Fibroblast of the conjunctiva (primary cell): ENCODE data around the gene SKP1.

Source experiments
- DNase-seq: peaks from one replicate; pipeline ENCODE4 v3.0.0-alpha.2; 2010; ENCODE audit warnings: low read depth

SKP1 gene

DNA sequence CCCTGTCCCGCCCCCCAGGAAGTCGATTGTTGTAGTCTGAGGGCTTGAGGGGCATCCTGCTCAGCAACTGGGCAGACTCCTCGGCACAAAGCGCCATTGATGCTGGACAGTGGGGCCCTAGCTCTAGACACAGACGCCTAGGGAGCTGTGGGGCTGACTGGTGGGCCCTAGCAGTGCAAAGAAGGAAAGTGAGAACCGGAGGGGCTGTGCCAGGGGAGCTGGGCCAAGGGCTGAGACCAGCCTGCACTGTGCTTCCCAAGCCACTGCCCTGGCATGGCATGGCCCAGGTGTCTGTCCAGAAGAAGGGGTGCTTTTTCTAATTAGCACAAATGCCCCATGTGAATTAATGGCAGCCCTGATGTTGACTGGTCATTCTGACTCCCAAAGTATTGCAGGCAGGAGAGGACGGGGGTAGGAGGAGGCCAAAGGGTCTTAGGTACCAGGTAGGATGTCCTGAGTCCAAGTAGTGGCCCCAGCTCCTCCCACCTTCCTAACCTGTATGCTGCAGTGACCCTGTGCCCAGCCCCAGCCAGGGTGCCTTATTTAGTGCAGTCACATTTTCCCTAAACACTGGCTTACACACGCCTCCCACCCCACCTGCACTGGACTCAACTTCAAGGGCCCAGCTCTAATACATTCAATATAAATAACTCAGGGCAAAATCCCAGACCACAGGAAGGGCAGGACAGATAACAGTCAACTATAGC, 46.4 kb downstream of the SKP1 start:
- no peak for DNase-seq

GRCh38 chr5:134129411-134130238, 47.1 kb downstream of the SKP1 start:
- DNase-seq: no peak

- DNase-seq: no peak
Measured at GRCh38 chr5:134128648-134128995, 48.1 kb downstream of the SKP1 start.

DNA sequence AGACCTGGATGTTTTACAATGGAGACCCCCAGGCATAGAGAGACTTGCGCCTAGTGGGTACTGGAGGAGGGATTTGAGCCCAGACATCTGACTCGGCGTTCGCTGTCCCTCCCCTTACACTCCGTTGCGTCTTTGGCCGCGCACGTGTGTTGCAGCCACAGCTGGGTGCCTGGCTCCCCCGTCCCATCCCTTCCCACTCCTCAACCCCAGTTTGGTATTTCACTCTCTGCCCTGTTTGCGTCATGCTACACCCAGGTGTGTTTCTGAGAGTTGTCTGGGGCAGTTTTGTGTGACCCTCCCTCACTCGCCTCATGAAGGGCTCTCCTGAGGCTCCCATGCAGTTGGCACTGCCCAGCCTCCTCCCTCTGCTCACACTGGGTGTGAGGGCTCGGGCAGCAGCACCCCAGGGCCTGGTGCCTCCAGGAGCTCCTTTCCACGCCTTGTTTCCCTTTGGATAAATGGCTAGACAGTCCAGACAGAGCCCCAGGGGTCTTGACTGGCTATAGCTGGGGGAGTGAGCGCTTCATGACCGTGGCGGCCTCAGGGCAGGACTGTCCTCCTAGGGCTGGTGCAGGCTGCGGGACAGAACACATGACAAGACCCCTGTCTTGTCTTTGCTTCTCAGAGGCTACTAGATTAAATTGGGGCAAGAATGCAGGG, 48.6 kb downstream of the SKP1 start:
- no peak for DNase-seq

GRCh38 chr5:134127376-134127861, 49.3 kb downstream of the SKP1 start:
- no peak for DNase-seq

DNA sequence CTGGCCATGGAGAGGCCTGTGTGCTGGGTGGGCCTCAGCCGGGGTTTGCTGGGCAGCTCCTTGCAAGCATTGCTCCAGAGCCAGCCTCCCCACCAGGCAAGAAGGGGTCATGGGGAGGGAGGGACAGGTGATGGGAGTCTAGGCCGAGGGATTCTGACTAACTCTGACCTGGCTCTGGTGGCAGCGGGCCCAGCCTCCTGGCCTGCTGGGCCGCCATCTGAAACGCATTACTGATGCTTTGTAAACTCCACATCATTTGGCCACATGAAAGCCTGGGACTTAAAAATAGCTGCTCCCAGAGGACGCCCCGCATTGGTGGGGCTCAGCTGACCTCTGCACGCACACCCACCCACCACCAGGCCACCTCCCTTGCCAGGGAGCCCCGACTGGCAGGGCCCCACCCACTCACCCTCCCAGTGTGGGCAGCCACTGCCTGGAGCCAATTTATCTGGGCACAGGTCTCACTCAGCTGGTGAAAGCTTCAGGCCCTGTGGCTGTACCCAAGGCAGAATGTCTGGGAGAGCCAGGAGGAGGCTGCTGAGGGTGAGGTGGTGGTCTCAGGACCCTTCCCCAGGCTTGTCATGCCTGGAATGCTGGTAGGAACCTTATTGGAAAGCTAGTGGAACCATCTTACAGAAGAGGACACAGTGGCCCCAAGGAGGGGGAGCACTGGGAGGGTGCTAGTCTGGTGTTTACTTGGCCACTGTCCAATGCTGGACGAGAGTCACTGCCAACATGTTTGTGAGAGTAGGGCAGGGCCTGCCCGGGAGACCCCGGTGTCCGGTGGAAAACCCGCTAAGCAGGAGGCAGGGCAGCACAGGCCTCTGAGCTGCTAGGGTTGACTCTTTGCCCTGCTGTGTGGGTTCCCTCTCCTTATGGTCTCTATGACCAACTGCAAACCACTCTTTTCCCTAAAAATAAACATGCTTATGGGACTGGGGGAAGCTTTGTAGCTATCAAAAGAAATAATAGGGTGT, 51.4 kb downstream of the SKP1 start:
- DNase-seq: peak; percentile 84

GRCh38 chr5:134124289-134125038, 52.3 kb downstream of the SKP1 start:
- DNase-seq: peak; percentile 54

GRCh38 chr5:134123360-134123759, 53.4 kb downstream of the SKP1 start:
- no peak for DNase-seq

GRCh38 chr5:134122530-134122929, 54.2 kb downstream of the SKP1 start:
- DNase-seq: no peak

- no peak for DNase-seq
Measured at GRCh38 chr5:134120386-134121138, 56.2 kb downstream of the SKP1 start.

GRCh38 chr5:134119720-134120119, 57.0 kb downstream of the SKP1 start:
- DNase-seq: no peak

GRCh38 chr5:134118212-134118835, 58.4 kb downstream of the SKP1 start:
- DNase-seq: no peak

GRCh38 chr5:134116789-134117761, 59.7 kb downstream of the SKP1 start:
- DNase-seq: no peak

GRCh38 chr5:134116286-134116685, 60.5 kb downstream of the SKP1 start:
- DNase-seq: no peak

GRCh38 chr5:134115806-134116175, 61.0 kb downstream of the SKP1 start:
- no peak for DNase-seq

GRCh38 chr5:134114886-134115805, 61.6 kb downstream of the SKP1 start:
- no peak for DNase-seq
